ENCODE results near the gene BRAT1.

BRAT1 gene

GRCh38 chr7:2508327-2509215, 46.8 kb downstream of the BRAT1 start:
- no peak overlapping the region for H3K27ac ChIP-seq (ENCODE audit: low read depth, low read length, poor library complexity, severe bottlenecking)

GRCh38 chr7:2507917-2508306, 47.4 kb downstream of the BRAT1 start:
- H3K9ac ChIP-seq (ENCODE audit: low read length), result no peak overlapping the region
- H3K27ac ChIP-seq (ENCODE audit: low read depth, low read length, poor library complexity, severe bottlenecking), result no peak overlapping the region
- H3K4me1 ChIP-seq (ENCODE audit: insufficient read depth, low read length, severe bottlenecking), result peaks cover 45% of the 10 kb centered on the region
- H3K9me3 ChIP-seq (ENCODE audit: low read length), result no peaks in the 10 kb centered on the region
- no peaks in the 10 kb centered on the region for H3F3A ChIP-seq (ENCODE audit: insufficient read depth, low read length)
- no peak for TF ChIP-seq CTCF (IDR thresholded peaks at IDR 0.05; ENCODE audit: low read length)
- no peak for TF ChIP-seq EZH2 (IDR thresholded peaks at IDR 0.05; ENCODE audit: borderline replicate concordance, low read length)
- H3K9me2 ChIP-seq (ENCODE audit: low read depth, low read length), result no peaks in the 10 kb centered on the region
- H3K36me3 ChIP-seq (ENCODE audit: insufficient read depth, low read length), result no peaks in the 10 kb centered on the region
- no peak overlapping the region for H3K4me2 ChIP-seq (ENCODE audit: low read length)
- peaks cover 11% of the 10 kb centered on the region for H3K27me3 ChIP-seq (ENCODE audit: insufficient read depth, low read length)
- no peak overlapping the region for H2AFZ ChIP-seq (ENCODE audit: low read length)
- no peak overlapping the region for H3K4me3 ChIP-seq (ENCODE audit: low read depth, low read length, poor library complexity, severe bottlenecking)
- H4K20me1 ChIP-seq (ENCODE audit: insufficient read depth, low read length), result no peaks in the 10 kb centered on the region
- no peaks in the 10 kb centered on the region for H3K79me2 ChIP-seq (ENCODE audit: insufficient read depth, low read length)

More at GRCh38 chr7:2508327-2509215, 46.8 kb downstream of the BRAT1 start:
- TF ChIP-seq CTCF (IDR thresholded peaks at IDR 0.05; ENCODE audit: low read length) (no peak), EZH2 (IDR thresholded peaks at IDR 0.05; ENCODE audit: borderline replicate concordance, low read length) (no peak)
- Histone ChIP-seq H3K9ac (ENCODE audit: low read length) (no peak overlapping the region), H3K79me2 (ENCODE audit: insufficient read depth, low read length) (no peaks in the 10 kb centered on the region), H3K36me3 (ENCODE audit: insufficient read depth, low read length) (no peaks in the 10 kb centered on the region), H3F3A (ENCODE audit: insufficient read depth, low read length) (no peaks in the 10 kb centered on the region), H3K9me2 (ENCODE audit: low read depth, low read length) (no peaks in the 10 kb centered on the region), H3K9me3 (ENCODE audit: low read length) (no peaks in the 10 kb centered on the region), H3K4me2 (ENCODE audit: low read length) (peak overlapping the region; percentile 34; the same call in 1 of the 2 replicates), H3K4me1 (ENCODE audit: insufficient read depth, low read length, severe bottlenecking) (peaks cover 45% of the 10 kb centered on the region), H3K4me3 (ENCODE audit: low read depth, low read length, poor library complexity, severe bottlenecking) (no peak overlapping the region), H2AFZ (ENCODE audit: low read length) (no peak overlapping the region), H4K20me1 (ENCODE audit: insufficient read depth, low read length) (no peaks in the 10 kb centered on the region), H3K27me3 (ENCODE audit: insufficient read depth, low read length) (peaks cover 11% of the 10 kb centered on the region)

DNA sequence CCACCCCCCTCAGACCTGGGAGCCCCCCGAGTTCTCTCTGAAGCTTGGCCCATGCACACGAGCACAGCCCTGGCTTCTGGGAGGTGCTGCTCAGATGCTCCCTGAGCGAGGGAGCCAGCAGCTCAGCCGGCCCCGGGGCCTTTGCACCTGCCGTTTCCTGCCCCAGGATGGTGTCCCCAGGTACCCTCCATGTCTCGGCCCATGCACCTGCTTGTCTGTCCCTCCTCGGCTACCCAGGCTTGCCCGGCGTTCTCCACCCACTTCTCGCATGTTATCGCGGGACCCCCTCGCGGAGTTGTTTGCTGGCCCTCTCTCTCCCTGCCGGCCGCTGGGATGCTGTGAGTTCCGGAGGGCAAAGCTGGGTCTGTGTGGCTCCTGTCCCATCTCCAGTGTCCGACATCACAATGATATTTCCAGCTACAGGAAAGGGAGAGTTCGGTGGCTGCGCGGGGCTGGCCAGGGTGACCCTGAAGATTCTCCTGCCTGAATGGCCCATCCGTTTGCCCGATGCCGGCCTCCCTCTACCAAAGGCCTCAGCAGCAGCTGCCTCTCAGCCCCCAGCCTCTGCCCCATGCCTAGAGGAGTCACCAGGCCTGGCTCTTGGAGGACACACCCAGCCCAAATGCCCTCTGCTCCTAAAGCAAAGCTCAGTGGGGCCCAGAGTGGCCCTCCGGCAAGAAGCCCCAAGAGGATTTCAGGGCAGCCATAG, 48.0 kb downstream of the BRAT1 start:
- H3K4me3 ChIP-seq (ENCODE audit: low read depth, low read length, poor library complexity, severe bottlenecking), result no peak overlapping the region
- H3K4me2 ChIP-seq (ENCODE audit: low read length), result no peak overlapping the region
- no peak for TF ChIP-seq CTCF (IDR thresholded peaks at IDR 0.05; ENCODE audit: low read length)
- TF ChIP-seq EZH2 (IDR thresholded peaks at IDR 0.05; ENCODE audit: borderline replicate concordance, low read length), result no peak
- H3K36me3 ChIP-seq (ENCODE audit: insufficient read depth, low read length), result no peaks in the 10 kb centered on the region
- H3K9me3 ChIP-seq (ENCODE audit: low read length), result no peaks in the 10 kb centered on the region
- H3K79me2 ChIP-seq (ENCODE audit: insufficient read depth, low read length), result no peaks in the 10 kb centered on the region
- H3K27me3 ChIP-seq (ENCODE audit: insufficient read depth, low read length), result peaks cover 11% of the 10 kb centered on the region
- H3K9me2 ChIP-seq (ENCODE audit: low read depth, low read length), result no peaks in the 10 kb centered on the region
- H2AFZ ChIP-seq (ENCODE audit: low read length), result no peak overlapping the region
- H3K4me1 ChIP-seq (ENCODE audit: insufficient read depth, low read length, severe bottlenecking), result peaks cover 39% of the 10 kb centered on the region
- H3K27ac ChIP-seq (ENCODE audit: low read depth, low read length, poor library complexity, severe bottlenecking), result no peak overlapping the region
- H4K20me1 ChIP-seq (ENCODE audit: insufficient read depth, low read length), result no peaks in the 10 kb centered on the region
- H3K9ac ChIP-seq (ENCODE audit: low read length), result no peak overlapping the region
- no peaks in the 10 kb centered on the region for H3F3A ChIP-seq (ENCODE audit: insufficient read depth, low read length)
